Fibroblast of lung (primary cell): ENCODE results near the gene CHN2. TPM values are rescaled to one million over a fixed set of nuclear protein-coding genes. Genes with fewer than 3 reads are reported as not detected.

Experiments used
- DNase-seq, 2 donors: peaks; one replicate each; pipeline versions ENCODE4 v3.0.0 to v3.0.0-alpha.2; 2010; ENCODE audit warnings: low read depth in 2 of 2
- H2AFZ ChIP-seq: 2 replicates; pipeline ENCODE4 v1.5.1; 2012; ENCODE audit warnings: low read length, control low read depth, inconsistent platforms
- H3K27ac ChIP-seq: 2 replicates; pipeline ENCODE4 v1.5.1; 2011; ENCODE audit warnings: low read length, control low read depth; ENCODE audit not compliant: insufficient read depth
- H3K27me3 ChIP-seq: 2 replicates; pipeline ENCODE4 v1.5.1; 2011; ENCODE audit warnings: mild to moderate bottlenecking, low read length; ENCODE audit not compliant: control insufficient read depth, insufficient read depth
- H3K36me3 ChIP-seq: 2 replicates; pipeline ENCODE4 v1.5.1; 2011; ENCODE audit warnings: low read length; ENCODE audit not compliant: control insufficient read depth, insufficient read depth
- H3K4me1 ChIP-seq: 2 replicates; pipeline ENCODE4 v1.5.1; 2011; ENCODE audit warnings: low read length; ENCODE audit not compliant: control insufficient read depth, insufficient read depth; ENCODE audit errors: extremely low read depth
- H3K4me2 ChIP-seq: 2 replicates; pipeline ENCODE4 v1.5.1; 2011; ENCODE audit warnings: low read length, control low read depth; ENCODE audit not compliant: insufficient read depth; ENCODE audit errors: extremely low read depth
- H3K4me3 ChIP-seq, 4 experiments: fragments of 200-600 bp in 1 of 4; sonication (generic) in 1 of 4; replicated peaks in 1 of 4; 2 replicates each; pipeline ENCODE4 v1.5.1; 2011 to 2016; ENCODE audit warnings: low read length in 4 of 4, low read depth in 3 of 4, mild to moderate bottlenecking in 3 of 4, control low read depth in 2 of 4, inconsistent platforms in 1 of 4, mixed read lengths in 1 of 4; ENCODE audit not compliant: insufficient read depth in 1 of 4; ENCODE audit errors: control extremely low read depth in 1 of 4
- H3K79me2 ChIP-seq: 2 replicates; pipeline ENCODE4 v1.5.1; 2012; ENCODE audit warnings: mild to moderate bottlenecking, low read length, inconsistent platforms; ENCODE audit not compliant: control insufficient read depth, insufficient read depth
- H3K9ac ChIP-seq: 2 replicates; pipeline ENCODE4 v1.5.1; 2011; ENCODE audit warnings: mild to moderate bottlenecking, low read length, control low read depth; ENCODE audit not compliant: insufficient read depth
- H3K9me3 ChIP-seq: 2 replicates; pipeline ENCODE4 v1.5.1; 2012; ENCODE audit warnings: low read depth, low read length; ENCODE audit not compliant: control insufficient read depth, insufficient read depth
- H4K20me1 ChIP-seq: 2 replicates; pipeline ENCODE4 v1.5.1; 2011; ENCODE audit warnings: low read length; ENCODE audit not compliant: control insufficient read depth, insufficient read depth; ENCODE audit errors: extremely low read depth
- EZH2 ChIP-seq: IDR thresholded peaks from 2 replicates; pipeline ENCODE4 v1.5.1; 2012; ENCODE audit warnings: low read length, control low read depth, mild to moderate bottlenecking; ENCODE audit errors: missing control alignments
- polyA plus RNA-seq, 2 donors: library from polyadenylated mRNA; depleted of rRNA in 1 of 2; stranded (reverse) in 1 of 2; unstranded in 1 of 2; fragments of >200 nt; gene quantifications; 2 replicates each; pipeline ENCODE4 v1.2.1, GENCODE V29; 2011 to 2012; ENCODE audit warnings: missing spikeins in 1 of 2
- total RNA-seq: library from RNA; depleted of rRNA; stranded (reverse); fragments of >200 nt; gene quantifications from 2 replicates; pipeline ENCODE4 v1.2.1, GENCODE V29; 2014
- TF ChIP-seq, protein P1 (sequence below), 2 donors: IDR thresholded peaks in 1 of 2; conservative IDR thresholded peaks in 1 of 2; 1 replicate in 1 of 2; 2 replicates in 1 of 2; pipeline ENCODE4 v1.5.1; 2011 to 2012; ENCODE audit warnings: low read length in 2 of 2, control low read depth in 1 of 2, inconsistent platforms in 1 of 2, low read depth in 1 of 2, mild to moderate bottlenecking in 1 of 2

The CHN2 gene
- total and polyA plus RNA-seq, 2 donors (not counting 1 experiment from before 2014, with no cell fraction given), result 0.33 to 0.53 TPM

DNA sequence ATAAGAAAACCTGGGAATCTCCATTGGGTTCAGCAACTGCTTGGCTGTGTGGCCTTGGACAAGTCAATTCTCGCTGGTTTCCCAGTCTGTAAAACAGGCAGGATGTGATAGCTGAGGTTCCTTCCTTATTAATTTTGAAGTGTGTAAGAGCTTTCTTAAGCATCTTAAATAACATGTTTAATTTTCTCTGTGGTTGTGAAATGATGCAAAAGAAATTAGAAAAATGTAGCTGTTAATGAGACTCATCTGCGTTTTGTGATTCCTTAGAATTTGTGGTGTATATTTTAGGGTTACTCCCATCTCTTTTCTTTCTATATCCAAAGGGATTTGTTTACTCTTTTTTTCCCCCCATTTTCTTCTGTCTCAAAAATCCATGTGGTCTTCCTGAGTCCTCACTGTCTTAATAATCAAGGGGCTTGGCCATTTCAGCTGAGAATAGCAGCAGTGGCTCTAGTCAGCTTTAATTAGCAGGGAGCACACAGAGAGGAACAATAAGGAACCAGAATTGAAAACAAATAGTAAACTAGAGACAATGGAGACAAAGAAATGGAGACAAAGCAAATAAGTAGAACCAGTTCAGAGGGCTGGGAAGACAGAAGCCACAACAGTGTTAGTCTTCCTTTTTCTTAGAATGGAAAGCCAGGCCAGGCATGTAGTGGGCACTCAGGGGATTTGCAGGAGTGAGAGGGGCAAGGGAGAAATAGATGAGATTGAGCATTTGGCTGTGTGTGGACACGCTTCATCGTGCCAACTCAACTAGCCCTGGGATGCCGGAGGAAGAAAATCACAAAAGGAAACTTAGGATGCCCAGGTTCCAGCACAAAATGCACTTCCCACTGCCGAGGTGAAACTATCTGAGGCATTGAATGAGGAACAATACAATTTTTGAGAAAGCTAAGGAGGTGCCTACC is 93.9 kb downstream of the CHN2 start:
- Histone ChIP-seq H3K79me2 (no peaks in the 10 kb centered on the region), H3K27ac (no peak overlapping the region), H3K4me2 (no peak overlapping the region), H3K9me3 (no peaks in the 10 kb centered on the region), H3K4me3 (no peak overlapping the region), H3K4me1 (no peaks in the 10 kb centered on the region), H4K20me1 (no peaks in the 10 kb centered on the region), H3K27me3 (no peaks in the 10 kb centered on the region), H2AFZ (no peak overlapping the region), H3K9ac (no peak overlapping the region), H3K36me3 (no peaks in the 10 kb centered on the region)
- TF ChIP-seq, protein P1, sequence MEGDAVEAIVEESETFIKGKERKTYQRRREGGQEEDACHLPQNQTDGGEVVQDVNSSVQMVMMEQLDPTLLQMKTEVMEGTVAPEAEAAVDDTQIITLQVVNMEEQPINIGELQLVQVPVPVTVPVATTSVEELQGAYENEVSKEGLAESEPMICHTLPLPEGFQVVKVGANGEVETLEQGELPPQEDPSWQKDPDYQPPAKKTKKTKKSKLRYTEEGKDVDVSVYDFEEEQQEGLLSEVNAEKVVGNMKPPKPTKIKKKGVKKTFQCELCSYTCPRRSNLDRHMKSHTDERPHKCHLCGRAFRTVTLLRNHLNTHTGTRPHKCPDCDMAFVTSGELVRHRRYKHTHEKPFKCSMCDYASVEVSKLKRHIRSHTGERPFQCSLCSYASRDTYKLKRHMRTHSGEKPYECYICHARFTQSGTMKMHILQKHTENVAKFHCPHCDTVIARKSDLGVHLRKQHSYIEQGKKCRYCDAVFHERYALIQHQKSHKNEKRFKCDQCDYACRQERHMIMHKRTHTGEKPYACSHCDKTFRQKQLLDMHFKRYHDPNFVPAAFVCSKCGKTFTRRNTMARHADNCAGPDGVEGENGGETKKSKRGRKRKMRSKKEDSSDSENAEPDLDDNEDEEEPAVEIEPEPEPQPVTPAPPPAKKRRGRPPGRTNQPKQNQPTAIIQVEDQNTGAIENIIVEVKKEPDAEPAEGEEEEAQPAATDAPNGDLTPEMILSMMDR (conservative IDR thresholded peaks at IDR 0.05 in 1 of 2, IDR thresholded peaks at IDR 0.05 in 1 of 2; ENCODE audit: low read depth in 1 of 2, low read length in 2 of 2), result no peak
- TF ChIP-seq EZH2, result no peak
- no peak for DNase-seq

DNA sequence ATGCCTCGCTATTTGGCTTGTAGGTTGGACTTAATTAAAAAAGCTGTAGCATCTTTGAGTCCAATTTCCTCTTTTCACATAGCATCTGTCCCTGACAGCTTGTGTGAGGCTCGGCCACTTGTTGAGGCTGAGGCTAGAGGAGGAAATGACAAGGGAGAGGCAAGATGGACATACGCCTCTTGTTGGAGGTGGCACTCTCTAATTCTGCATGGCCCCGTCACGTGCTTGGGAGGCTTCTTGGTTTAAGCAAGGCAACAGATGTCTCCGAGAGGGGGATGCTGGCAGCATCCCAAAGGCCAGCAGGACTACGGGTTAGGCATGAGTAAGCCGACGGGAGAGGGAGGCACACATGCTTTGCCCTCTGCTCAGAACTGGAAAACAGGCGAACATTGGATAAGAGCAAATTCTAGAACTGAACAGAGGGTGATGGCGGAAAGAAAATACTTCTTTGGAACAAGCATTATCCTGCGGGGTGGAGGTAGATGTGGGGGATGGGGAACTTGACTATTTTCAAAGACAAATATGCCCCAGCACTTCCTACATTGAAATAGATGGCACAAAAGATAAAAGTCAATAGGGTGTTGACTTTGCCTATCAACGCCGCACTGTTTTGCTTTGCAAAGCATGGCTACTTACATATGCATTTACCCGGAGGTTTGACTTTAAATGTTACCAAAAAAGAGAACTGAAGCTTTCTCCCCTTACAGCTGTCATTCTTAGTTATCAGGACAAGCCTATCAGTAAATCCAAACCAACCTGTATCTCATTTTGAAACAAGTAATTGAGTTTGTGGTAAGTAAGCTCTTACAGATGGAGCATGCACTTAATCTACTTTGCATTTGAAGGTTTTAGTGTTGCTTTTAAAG is 94.8 kb downstream of the CHN2 start:
- H3K9ac ChIP-seq, result no peak overlapping the region
- H3K4me2 ChIP-seq, result no peak overlapping the region
- no peak overlapping the region for H3K4me3 ChIP-seq
- H3K9me3 ChIP-seq, result no peaks in the 10 kb centered on the region
- H3K36me3 ChIP-seq, result no peaks in the 10 kb centered on the region
- H2AFZ ChIP-seq, result no peak overlapping the region
- no peak overlapping the region for H3K27ac ChIP-seq
- no peaks in the 10 kb centered on the region for H3K27me3 ChIP-seq
- DNase-seq, result peak; percentile 71 to 73
- TF ChIP-seq EZH2, result no peak
- TF ChIP-seq, protein P1 (conservative IDR thresholded peaks at IDR 0.05 in 1 of 2, IDR thresholded peaks at IDR 0.05 in 1 of 2; ENCODE audit: low read depth in 1 of 2, low read length in 2 of 2), result no peak
- H4K20me1 ChIP-seq, result no peaks in the 10 kb centered on the region
- H3K79me2 ChIP-seq, result no peaks in the 10 kb centered on the region
- no peaks in the 10 kb centered on the region for H3K4me1 ChIP-seq

DNA sequence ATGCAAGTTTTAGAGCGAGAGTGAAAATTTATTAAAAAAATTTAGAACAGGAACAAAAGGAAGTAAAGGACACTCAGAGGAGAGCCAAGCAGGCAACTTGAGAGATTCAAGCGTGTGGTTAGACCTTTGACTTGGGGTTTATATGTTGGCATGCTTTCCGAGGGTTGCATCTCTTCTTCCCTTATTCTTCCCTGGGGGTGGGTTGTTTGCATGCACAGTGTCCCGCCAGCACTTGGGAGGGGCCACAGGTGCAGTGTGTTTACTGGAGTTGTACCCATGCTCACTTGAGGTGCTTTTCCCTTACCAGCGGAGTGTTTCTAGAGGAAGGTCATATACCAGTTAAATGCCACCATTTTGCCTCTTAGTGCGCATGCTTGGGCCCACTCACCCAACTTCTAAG is 96.3 kb downstream of the CHN2 start:
- no peak for TF ChIP-seq EZH2
- TF ChIP-seq, protein P1 (conservative IDR thresholded peaks at IDR 0.05 in 1 of 2, IDR thresholded peaks at IDR 0.05 in 1 of 2; ENCODE audit: low read depth in 1 of 2, low read length in 2 of 2), result no peak
- H3K27ac ChIP-seq, result no peak overlapping the region
- H3K36me3 ChIP-seq, result no peaks in the 10 kb centered on the region
- no peak for DNase-seq
- H3K4me2 ChIP-seq, result no peak overlapping the region
- no peaks in the 10 kb centered on the region for H3K79me2 ChIP-seq
- H4K20me1 ChIP-seq, result no peaks in the 10 kb centered on the region
- H3K4me1 ChIP-seq, result no peaks in the 10 kb centered on the region
- H3K4me3 ChIP-seq, result no peak overlapping the region
- no peaks in the 10 kb centered on the region for H3K9me3 ChIP-seq
- H2AFZ ChIP-seq, result no peak overlapping the region
- H3K27me3 ChIP-seq, result no peaks in the 10 kb centered on the region
- no peak overlapping the region for H3K9ac ChIP-seq
